GM18951 (cell line): ENCODE measurements around the gene KIF17.

Source experiments
- POLR2A ChIP-seq: IDR thresholded peaks from 4 replicates; pipeline ENCODE4 v1.6.1; 2011; ENCODE audit warnings: mild to moderate bottlenecking; ENCODE audit not compliant: insufficient read length, insufficient read depth; ENCODE audit errors: extremely low read depth
- in situ Hi-C: fragments of 300-500 bp; cut with MboI; formaldehyde crosslinking; loops from one replicate; pipeline ENCODE4 v1.12.0; 2022; ENCODE audit warnings: low sequenced_read_pairs, mixed read lengths, inconsistent platforms; ENCODE audit not compliant: unreplicated experiment

The KIF17 gene

DNA sequence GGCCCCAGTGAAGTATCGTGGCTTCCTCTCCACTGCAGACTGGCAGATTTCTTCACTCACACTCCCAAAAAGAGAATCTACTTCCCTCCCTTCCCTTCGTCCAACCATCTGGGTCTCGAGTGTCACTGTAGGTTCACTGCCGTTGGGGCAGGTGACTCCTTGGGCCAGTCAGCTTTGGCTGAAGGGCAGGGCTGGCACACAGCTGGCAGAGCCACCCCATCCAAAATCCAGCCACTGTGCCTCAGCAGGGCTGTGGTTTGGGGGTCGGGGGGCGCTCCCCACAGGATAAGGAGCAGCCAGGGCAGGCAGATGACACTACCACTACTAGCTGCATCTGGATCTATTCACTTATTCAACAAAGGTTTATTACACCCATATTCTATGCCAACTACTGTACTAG, 74.7 kb downstream of the KIF17 start:
- in situ Hi-C loops, result loop anchor here (10.0 kb wide), 1 partner anchor 118 kb away; no protein-coding TSS in a partner anchor

DNA sequence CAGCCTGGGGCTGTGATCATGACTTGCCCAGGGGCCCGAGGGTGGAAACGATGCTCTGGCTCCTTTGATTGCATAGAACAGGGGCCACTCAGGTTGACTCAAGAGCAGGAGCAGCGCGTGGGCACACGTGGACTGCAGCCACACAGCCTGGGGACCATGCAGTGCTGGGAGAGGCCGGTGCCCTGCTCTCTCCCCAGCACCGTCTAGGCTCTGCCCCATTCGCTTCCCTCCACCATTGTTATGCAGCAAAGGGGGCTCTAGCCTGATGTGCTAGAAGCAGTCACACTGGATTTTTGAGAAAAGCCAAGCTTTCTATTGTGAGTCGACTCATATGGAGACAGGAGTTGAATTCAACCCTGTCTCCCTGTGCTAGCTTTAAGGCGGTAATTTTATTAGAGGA, 75.8 kb downstream of the KIF17 start:
- in situ Hi-C loops, result loop anchor here (10.0 kb wide), 1 partner anchor 117 kb away; no protein-coding TSS in a partner anchor
- TF ChIP-seq POLR2A, result no peak

More for the DNA sequence above, 74.7 kb downstream of the KIF17 start:
- no peak for TF ChIP-seq POLR2A

DNA sequence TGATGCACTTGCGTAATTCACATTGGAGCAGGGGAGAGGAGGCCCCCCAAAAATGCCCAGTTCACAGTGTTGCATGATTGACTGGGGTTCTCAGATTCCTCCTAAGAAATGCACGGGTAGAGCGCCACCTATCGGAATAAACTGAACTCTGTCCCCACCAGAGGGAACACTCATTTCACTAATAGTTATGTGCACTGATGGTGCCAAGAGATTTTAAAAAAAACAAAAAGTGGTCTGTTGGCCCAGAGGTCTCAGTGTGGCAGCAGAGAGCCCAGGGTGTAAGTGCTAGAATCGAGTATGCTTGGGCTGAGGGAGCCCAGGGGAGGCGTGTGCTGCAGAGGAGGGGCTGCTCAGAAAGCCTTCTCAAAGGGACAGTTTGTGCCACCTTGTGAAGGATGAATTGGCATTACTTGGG, 77.6 kb downstream of the KIF17 start:
- in situ Hi-C loops, result loop anchor here (10.0 kb wide), 1 partner anchor 115 kb away; no protein-coding TSS in a partner anchor
- TF ChIP-seq POLR2A, result no peak

DNA sequence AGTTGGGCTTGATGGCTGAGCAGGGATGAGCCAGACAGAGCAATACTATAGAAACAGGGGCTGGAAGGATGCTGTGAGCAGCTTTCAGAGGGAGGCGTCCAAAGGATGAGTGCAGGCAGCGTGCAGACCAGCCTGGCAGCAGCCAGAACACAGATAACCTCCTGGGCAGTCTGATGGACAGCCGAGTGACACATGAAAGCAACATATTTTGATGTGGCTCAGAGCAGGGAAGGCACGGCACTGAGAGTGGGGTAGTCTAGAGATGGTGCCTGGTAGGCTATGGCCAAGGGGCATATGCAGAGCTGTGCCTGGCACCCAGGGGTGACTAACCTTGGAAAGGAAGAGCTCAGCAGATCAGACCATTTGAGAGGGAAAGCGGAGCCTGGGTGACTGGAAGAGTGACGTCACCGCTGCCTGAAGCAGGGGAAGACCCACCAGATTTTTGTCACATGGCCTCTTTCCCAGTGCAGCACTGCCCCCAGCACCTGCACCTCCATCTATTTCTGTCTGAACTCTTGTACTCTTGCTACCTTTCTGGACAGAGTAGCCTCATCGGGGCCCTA, 80.9 kb downstream of the KIF17 start:
- in situ Hi-C loops, result no loop called here
- no peak for TF ChIP-seq POLR2A

DNA sequence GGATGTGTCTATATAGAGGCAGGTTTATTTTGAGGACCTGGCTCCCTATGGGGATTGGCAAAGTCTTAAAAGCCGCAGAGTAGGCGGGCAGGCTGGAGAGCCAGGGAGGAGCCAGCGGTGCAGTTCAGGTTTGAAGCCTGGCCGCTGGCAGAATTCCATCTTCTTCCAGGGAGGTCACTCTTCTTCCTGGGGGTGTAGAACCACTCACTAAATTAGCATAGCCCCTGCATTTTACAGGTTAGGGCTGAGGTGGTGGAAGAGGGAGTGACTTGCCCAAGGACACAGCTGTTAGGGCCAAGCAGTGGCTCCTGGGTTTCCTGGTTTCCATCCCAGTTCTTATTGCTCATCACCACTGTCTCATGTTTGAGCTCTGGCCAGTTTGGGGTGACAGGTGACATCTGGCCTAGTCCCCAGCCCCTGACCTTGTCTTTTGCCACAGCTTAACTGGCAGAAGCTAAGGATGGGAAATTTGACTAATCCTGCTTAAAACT, 83.2 kb downstream of the KIF17 start:
- no peak for TF ChIP-seq POLR2A
- in situ Hi-C loops, result no loop called here

DNA sequence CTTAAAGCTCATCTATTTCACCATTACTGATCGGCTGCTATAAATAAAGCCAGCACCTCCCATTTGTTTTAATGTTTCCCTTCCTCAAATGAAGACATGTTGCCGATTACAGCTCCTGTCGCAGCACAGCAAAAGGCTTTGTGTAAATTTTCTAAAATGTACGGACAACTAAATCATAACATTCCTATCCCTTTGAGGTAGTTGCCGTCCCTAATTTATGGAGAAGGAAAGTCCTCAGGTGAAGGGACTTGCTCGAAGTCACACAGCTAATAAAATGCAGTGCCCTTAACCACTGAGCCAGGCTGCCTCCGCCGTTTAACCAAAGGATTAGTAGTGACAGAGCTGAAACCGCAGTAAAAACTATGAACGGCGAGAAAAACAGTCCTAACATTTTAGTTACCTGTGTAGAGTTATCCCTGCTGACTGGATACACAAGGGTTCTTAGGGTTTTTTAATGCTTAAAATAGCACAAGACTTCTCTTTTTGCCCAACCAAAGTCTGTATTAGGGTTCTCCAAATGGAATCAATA, 83.7 kb downstream of the KIF17 start:
- TF ChIP-seq POLR2A, result no peak
- in situ Hi-C loops, result no loop called here

DNA sequence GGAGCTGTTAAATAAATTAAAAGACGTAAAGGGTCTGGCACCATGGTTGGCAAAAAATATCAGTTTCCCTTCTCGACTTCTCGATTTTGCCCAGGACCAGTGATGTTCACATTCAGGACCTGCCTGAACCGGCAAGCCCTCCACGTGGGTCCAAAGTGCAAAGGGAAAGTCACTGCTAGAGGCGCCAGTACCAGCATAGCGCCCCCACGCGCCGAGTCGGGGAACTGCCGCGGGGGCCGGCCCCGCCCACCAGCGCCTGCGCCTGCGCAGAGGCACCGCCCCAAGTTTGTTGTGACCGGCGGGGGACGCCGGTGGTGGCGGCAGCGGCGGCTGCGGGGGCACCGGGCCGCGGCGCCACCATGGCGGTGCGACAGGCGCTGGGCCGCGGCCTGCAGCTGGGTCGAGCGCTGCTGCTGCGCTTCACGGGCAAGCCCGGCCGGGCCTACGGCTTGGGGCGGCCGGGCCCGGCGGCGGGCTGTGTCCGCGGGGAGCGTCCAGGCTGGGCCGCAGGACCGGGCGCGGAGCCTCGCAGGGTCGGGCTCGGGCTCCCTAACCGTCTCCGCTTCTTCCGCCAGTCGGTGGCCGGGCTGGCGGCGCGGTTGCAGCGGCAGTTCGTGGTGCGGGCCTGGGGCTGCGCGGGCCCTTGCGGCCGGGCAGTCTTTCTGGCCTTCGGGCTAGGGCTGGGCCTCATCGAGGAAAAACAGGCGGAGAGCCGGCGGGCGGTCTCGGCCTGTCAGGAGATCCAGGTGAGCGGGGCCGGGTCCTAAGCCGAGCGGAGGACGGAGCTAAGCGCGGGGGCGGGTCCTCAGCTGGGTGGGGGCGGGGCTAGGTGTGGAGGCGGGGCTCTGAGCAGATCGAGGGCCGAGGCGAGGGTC, 84.4 kb downstream of the KIF17 start, which contains the start of gene PINK1:
Gene PINK1 (plus strand): TSS at position 269 of the 875 bp plus-strand sequence. CDS start 91 bp downstream, at position 360.
- TF ChIP-seq POLR2A, result peak; percentile 32
- in situ Hi-C loops, result no loop called here

DNA sequence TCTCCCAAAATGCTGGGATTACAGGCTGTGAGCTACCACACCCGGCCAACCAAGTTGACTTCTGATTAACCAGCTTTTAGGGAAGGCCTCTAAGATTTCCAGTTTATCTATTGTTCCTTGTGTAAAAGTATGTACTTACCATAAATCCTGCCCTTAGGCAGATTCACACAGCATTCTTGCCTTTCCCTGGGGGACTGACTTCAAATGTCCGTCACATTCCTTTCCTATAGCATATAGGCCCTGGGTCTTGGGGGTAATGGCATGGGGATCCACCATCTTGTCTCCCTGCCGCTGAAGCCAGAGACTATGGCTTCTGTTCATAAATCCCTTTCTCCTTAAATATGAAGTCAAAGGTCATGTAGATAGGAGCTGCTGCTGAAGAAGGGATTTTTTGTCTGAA, 85.4 kb downstream of the KIF17 start:
- no peak for TF ChIP-seq POLR2A
- in situ Hi-C loops, result no loop called here

DNA sequence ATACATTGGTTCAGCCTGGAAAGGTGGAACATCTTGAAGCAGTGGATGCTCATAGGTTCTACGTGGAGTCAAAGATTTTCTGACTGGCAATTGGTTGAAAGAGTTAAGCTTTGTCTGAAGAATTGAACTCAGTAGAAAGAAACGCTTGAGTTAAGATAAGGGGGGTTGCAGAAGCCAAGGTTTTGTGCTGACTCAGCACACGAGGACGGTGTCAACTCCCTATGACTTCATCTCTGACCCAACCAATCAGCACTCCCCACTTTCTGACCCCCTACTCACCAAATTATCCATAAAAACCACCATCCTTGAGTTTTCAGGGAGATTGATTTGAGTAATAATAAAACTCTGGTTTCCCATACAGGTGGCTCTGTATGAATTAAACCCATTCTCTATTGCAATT, 87.1 kb downstream of the KIF17 start:
- no peak for TF ChIP-seq POLR2A
- in situ Hi-C loops, result no loop called here

DNA sequence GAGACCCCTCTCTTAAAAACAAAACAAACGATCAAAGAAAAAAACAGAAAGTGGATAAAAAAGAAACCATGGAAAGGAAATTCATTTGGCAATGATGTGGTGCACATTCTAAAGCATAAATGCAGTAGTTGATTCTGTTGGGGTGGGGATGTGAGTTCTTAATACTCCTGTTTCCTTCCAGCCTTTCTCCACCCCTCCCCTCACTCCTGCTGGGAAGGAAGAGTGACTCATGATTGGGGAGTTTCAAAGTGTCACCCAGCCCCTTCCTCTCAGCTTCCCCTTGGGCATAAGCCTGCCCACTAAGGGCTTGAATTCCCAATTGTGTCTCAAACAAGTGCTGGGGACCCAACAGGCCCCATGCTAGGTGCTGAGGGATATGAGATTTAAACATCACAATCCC, 91.3 kb downstream of the KIF17 start:
- in situ Hi-C loops, result no loop called here

DNA sequence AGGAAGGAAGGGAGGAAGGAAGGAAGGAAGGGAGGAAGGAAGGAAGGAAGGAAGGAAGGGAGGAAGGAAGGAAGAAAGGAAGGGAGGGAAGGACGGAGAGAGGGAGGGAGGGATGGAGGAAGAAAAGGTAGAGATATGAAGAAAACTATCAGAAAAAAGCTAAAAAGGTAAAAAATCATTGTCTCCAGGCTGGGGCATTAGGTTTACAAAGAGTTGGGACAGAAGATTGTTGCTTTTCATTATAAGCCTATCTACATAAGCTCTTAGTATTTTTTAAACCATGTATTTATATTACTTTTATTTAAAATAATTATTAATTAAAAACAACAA, 91.7 kb downstream of the KIF17 start:
- in situ Hi-C loops, result no loop called here
- TF ChIP-seq POLR2A, result no peak

More for the DNA sequence above, 91.3 kb downstream of the KIF17 start:
- TF ChIP-seq POLR2A, result no peak

DNA sequence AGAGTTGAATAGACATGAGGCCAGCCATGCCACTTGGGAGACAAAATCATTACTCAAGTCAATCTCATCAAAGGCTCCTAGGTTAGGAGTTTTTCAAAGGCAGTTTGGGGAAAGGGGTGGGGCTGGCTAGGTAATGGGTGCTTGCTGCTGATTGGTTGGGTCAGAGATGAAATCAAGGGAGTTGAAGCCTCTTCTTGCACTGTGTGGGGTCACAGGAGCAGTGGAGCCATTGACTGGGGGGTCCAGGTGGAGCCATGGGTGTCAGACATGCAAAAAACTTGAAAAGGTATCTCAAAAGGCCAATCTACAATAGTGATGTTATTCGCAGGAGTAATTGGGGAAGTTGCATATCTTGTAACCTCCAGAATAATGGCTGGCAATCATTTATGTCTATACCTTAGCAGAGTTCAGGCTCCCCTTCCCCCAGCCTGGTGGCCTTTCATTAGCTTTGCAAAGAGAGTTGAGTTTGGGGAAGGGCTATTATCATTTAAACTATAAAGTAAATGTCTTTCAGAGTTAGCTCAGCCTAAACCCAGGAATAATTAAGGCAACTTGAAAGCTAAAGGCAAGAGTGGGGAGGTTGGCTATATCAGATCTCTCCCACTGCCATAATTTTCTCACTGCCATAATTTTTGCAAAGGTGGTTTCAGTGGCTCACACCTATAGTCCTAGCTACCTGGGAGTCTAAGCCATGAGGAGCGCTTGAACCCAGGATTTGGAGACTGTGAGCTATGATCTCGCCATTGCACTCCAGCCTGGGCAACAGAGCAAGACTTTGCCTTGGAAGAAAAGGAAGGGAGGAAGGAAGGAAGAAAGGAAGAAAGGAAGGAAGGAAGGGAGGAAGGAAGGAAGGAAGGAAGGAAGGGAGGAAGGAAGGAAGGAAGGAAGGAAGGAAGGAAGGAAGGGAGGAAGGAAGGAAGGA, 92.4 kb downstream of the KIF17 start:
- in situ Hi-C loops, result no loop called here
- TF ChIP-seq POLR2A, result no peak

DNA sequence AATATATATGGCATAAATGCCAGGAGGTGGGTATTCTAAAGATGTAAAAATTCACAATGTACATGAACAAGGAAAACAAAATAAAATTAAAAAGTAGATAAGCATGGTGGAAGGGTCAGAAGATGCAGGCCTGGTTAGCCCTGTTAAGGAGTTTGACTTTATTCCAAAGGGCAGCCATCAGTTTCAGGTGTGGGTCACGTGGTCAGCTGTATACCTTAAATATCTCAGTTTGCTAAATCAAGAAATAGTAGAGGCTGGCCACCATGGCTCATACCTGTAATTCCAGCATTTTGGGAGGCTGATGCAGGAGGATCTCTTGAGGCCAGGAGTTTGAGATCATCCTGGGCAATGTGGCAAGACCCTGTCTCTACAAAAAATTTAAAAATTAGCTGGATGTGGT, 93.1 kb downstream of the KIF17 start:
- TF ChIP-seq POLR2A, result no peak
- in situ Hi-C loops, result no loop called here
